Measurements from ENCODE around the gene ABI3.

The ABI3 gene

GRCh38 chr17:49225554-49226236, 15.2 kb downstream of the ABI3 start:
- no peak for DNase-seq (ENCODE audit: low spot score)

GRCh38 chr17:49226771-49227435, 16.4 kb downstream of the ABI3 start:
- DNase-seq (ENCODE audit: low spot score): no peak

- DNase-seq (ENCODE audit: low spot score): peak; percentile 94
Observed at GRCh38 chr17:49227436-49228261, 17.1 kb downstream of the ABI3 start.

GRCh38 chr17:49229076-49229804, 18.7 kb downstream of the ABI3 start:
- no peak for DNase-seq (ENCODE audit: low spot score)

- DNase-seq (ENCODE audit: low spot score): no peak
Observed at GRCh38 chr17:49229805-49230600, 19.5 kb downstream of the ABI3 start.

- DNase-seq (ENCODE audit: low spot score): peak; percentile 94
Observed at GRCh38 chr17:49230636-49231562, 20.4 kb downstream of the ABI3 start, which contains the start of gene PHOSPHO1. PHOSPHO1 (minus strand) TSS chr17:49230787; CDS start chr17:49226691, 4,096 bp downstream.

- no peak for DNase-seq (ENCODE audit: low spot score)
Observed at GRCh38 chr17:49231563-49231894, 21.0 kb downstream of the ABI3 start.

GRCh38 chr17:49234509-49235080, 24.1 kb downstream of the ABI3 start:
- DNase-seq (ENCODE audit: low spot score): no peak

- no peak for DNase-seq (ENCODE audit: low spot score)
Observed at GRCh38 chr17:49235896-49236295, 25.4 kb downstream of the ABI3 start.

GRCh38 chr17:49239963-49240362, 29.5 kb downstream of the ABI3 start:
- no peak for DNase-seq (ENCODE audit: low spot score)

- DNase-seq (ENCODE audit: low spot score): no peak
Observed at GRCh38 chr17:49240619-49241018, 30.1 kb downstream of the ABI3 start.

- DNase-seq (ENCODE audit: low spot score): no peak
Observed at GRCh38 chr17:49241040-49241439, 30.5 kb downstream of the ABI3 start.

GRCh38 chr17:49241692-49242397, 31.3 kb downstream of the ABI3 start:
- no peak for DNase-seq (ENCODE audit: low spot score)

- no peak for DNase-seq (ENCODE audit: low spot score)
Observed at GRCh38 chr17:49242813-49243212, 32.3 kb downstream of the ABI3 start.

- DNase-seq (ENCODE audit: low spot score): no peak
Observed at GRCh38 chr17:49244839-49245238, 34.3 kb downstream of the ABI3 start.

- DNase-seq (ENCODE audit: low spot score): no peak
Observed at GRCh38 chr17:49247944-49248343, 37.4 kb downstream of the ABI3 start.

GRCh38 chr17:49249292-49249794, 38.8 kb downstream of the ABI3 start:
- no peak for DNase-seq (ENCODE audit: low spot score)

- DNase-seq (ENCODE audit: low spot score): no peak
Observed at GRCh38 chr17:49249890-49250522, 39.5 kb downstream of the ABI3 start.

Data from HuH-7.5 (cell line).